CD4-positive, alpha-beta T cell treated with Interleukin-1 beta for 1 hour (primary cell): Measurements from ENCODE around the gene RNF220.

ENCODE experiments used
- DNase-seq, 2 donors: peaks; one replicate each; pipeline ENCODE4 v3.0.0-alpha.2; 2020 to 2022

The RNF220 gene

GRCh38 chr1:44436401-44437106 lies 31.5 kb downstream of the RNF220 start:
- no peak for DNase-seq

- no peak for DNase-seq
These were observed 32.2 kb downstream of the RNF220 start for GRCh38 chr1:44437107-44437716.

GRCh38 chr1:44442791-44443190 lies 37.7 kb downstream of the RNF220 start:
- no peak for DNase-seq

GRCh38 chr1:44447051-44447810 lies 42.2 kb downstream of the RNF220 start:
- no peak for DNase-seq

- DNase-seq, result no peak
These were observed 48.8 kb downstream of the RNF220 start for GRCh38 chr1:44453798-44454349.

GRCh38 chr1:44454704-44455103 lies 49.6 kb downstream of the RNF220 start:
- DNase-seq, result no peak

GRCh38 chr1:44460107-44460882 lies 55.2 kb downstream of the RNF220 start:
- DNase-seq, result peak in 1 of 2 donors; percentile 8

GRCh38 chr1:44464361-44464760 lies 59.3 kb downstream of the RNF220 start:
- no peak for DNase-seq

GRCh38 chr1:44467566-44467965 lies 62.5 kb downstream of the RNF220 start:
- no peak for DNase-seq

- DNase-seq, result no peak
These were observed 66.9 kb downstream of the RNF220 start for GRCh38 chr1:44471911-44472453.

GRCh38 chr1:44472620-44473525 lies 67.8 kb downstream of the RNF220 start:
- no peak for DNase-seq

- no peak for DNase-seq
These were observed 71.8 kb downstream of the RNF220 start for GRCh38 chr1:44476891-44477290.

- no peak for DNase-seq
These were observed 76.6 kb downstream of the RNF220 start for GRCh38 chr1:44481701-44482100.

GRCh38 chr1:44483089-44483874 lies 78.2 kb downstream of the RNF220 start:
- no peak for DNase-seq

- DNase-seq, result no peak
These were observed 79.2 kb downstream of the RNF220 start for GRCh38 chr1:44484155-44484688.

GRCh38 chr1:44485229-44485933 lies 80.3 kb downstream of the RNF220 start:
- DNase-seq, result peak in 1 of 2 donors; percentile 42

GRCh38 chr1:44485934-44486460 lies 80.9 kb downstream of the RNF220 start:
- DNase-seq, result no peak

GRCh38 chr1:44489481-44489880 lies 84.4 kb downstream of the RNF220 start:
- DNase-seq, result no peak

GRCh38 chr1:44496541-44497171 lies 91.6 kb downstream of the RNF220 start:
- no peak for DNase-seq
